Skeletal muscle tissue (tissue), 4 donors: ENCODE data around the gene TPCN1. TPM values are rescaled to one million over a fixed set of nuclear protein-coding genes. Genes with fewer than 3 reads are reported as not detected.

Source experiments
- H3K27ac ChIP-seq: one replicate; pipeline ENCODE4 v1.7.0; 2013; ENCODE audit warnings: mild to moderate bottlenecking, low read depth, low read length, inconsistent platforms
- H3K27me3 ChIP-seq, 3 donors: one replicate each; pipeline ENCODE4 v1.7.0; 2013; ENCODE audit warnings: low read length in 3 of 3; ENCODE audit not compliant: control insufficient read depth in 3 of 3, insufficient read depth in 3 of 3
- H3K36me3 ChIP-seq, 3 donors: one replicate each; pipeline ENCODE4 v1.7.0; 2013; ENCODE audit warnings: low read length in 3 of 3; ENCODE audit not compliant: control insufficient read depth in 3 of 3, insufficient read depth in 3 of 3
- H3K4me1 ChIP-seq, 3 donors: one replicate each; pipeline ENCODE4 v1.7.0; 2013; ENCODE audit warnings: low read length in 3 of 3, mild to moderate bottlenecking in 3 of 3; ENCODE audit not compliant: control insufficient read depth in 3 of 3, insufficient read depth in 3 of 3
- H3K4me3 ChIP-seq, 3 donors: one replicate each; pipeline ENCODE4 v1.7.0; 2013; ENCODE audit warnings: low read length in 3 of 3
- H3K9ac ChIP-seq, 3 donors: one replicate each; pipeline ENCODE4 v1.7.0; 2013; ENCODE audit warnings: low read length in 3 of 3, mild to moderate bottlenecking in 3 of 3, moderate library complexity in 2 of 3, low read depth in 1 of 3
- H3K9me3 ChIP-seq, 3 donors: one replicate each; pipeline ENCODE4 v1.7.0; 2013; ENCODE audit warnings: low read length in 3 of 3; ENCODE audit not compliant: control insufficient read depth in 3 of 3
- total RNA-seq: library from RNA; depleted of rRNA; stranded (reverse); fragments of >200 nt; gene quantifications from one replicate; pipeline ENCODE4 v1.2.3, GENCODE V29; 2014
- donor health status: Osteomylitis.

Gene TPCN1
- total RNA-seq, 1 donor from 2014 or later = 11.0 TPM

GRCh38 chr12:113322343-113322742 lies 101.1 kb downstream of the TPCN1 start:
- Histone ChIP-seq H3K9ac (no peak overlapping the region), H3K27ac (no peak overlapping the region), H3K9me3 (no peaks in the 10 kb centered on the region), H3K36me3 (peaks cover 29 to 47% (median 37%) of the 10 kb centered on the region in 3 donors), H3K4me3 (no peak overlapping the region), H3K4me1 (peaks cover 11 to 14% (median 14%) of the 10 kb centered on the region in 3 donors), H3K27me3 (no peaks in the 10 kb centered on the region)

DNA sequence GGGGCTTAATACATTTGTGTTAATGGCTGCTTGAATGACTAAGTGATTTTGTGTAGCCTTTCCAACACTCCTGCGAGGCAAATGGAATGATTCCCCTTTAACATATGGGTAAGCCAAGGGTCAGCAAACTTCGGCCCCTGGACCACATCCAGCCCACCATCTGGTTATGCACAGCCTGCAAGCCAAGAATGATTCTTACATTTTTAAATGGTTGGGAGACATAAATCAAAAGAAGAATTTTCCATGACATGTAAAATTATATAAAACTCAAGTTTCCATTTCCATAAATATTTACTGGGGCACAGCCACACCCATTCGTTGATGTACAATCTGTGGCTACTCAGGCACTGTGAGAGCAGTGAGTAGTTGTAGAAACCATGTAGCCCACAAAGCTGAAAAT lies 104.7 kb downstream of the TPCN1 start:
- Histone ChIP-seq H3K36me3 (peaks cover 10 to 27% (median 18%) of the 10 kb centered on the region in 3 donors), H3K27me3 (no peaks in the 10 kb centered on the region), H3K27ac (peak overlapping the region; percentile 75), H3K9me3 (no peaks in the 10 kb centered on the region), H3K9ac (peak overlapping the region in 1 of 3 donors; percentile 1), H3K4me3 (no peak overlapping the region), H3K4me1 (peaks cover 11 to 17% (median 15%) of the 10 kb centered on the region in 3 donors)

DNA sequence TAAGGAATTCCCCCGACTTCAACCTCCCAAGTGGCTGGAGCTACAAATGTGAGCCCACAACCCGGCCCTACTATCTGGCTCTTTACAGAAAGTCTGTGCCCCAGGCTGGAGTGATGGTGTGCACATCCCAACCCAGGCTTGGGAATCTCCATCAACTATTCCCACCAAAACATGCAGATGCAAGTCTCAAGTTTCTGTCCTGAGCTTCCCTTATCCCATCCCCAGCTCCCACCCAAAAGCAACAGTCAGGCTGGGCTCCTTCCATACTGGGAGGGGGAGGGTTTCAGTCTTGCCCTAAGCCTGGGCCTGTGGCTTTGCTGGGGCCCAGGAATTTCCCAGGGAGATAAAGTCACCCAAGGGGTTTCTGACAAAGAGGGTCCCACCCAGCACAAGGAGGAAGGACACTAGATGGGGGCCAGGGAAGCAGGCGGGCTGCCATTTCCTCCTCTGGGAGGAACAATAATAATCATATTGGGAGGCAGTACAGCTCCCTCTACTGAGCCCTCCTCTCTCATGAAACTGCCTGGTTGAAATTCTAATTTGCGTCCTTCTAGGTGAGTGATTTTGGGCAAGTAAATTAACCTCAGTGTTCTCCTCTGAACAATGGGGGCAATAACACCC lies 105.6 kb downstream of the TPCN1 start:
- peak overlapping the region; percentile 75 for H3K27ac ChIP-seq
- H3K27me3 ChIP-seq = no peaks in the 10 kb centered on the region
- peak overlapping the region in 1 of 3 donors; percentile 33 for H3K9ac ChIP-seq
- no peaks in the 10 kb centered on the region for H3K9me3 ChIP-seq
- peaks cover 13 to 29% (median 19%) of the 10 kb centered on the region in 3 donors for H3K36me3 ChIP-seq
- H3K4me1 ChIP-seq = peaks cover 11 to 17% (median 15%) of the 10 kb centered on the region in 3 donors
- no peak overlapping the region for H3K4me3 ChIP-seq

- no peaks in the 10 kb centered on the region for H3K9me3 ChIP-seq
- H3K4me3 ChIP-seq = no peak overlapping the region
- no peaks in the 10 kb centered on the region for H3K27me3 ChIP-seq
- H3K27ac ChIP-seq = no peak overlapping the region
- H3K9ac ChIP-seq = no peak overlapping the region
- H3K36me3 ChIP-seq = peaks cover 16 to 24% (median 23%) of the 10 kb centered on the region in 3 donors
- peaks cover 16 to 24% (median 24%) of the 10 kb centered on the region in 3 donors for H3K4me1 ChIP-seq
Observed at GRCh38 chr12:113328368-113328889, 107.2 kb downstream of the TPCN1 start.

DNA sequence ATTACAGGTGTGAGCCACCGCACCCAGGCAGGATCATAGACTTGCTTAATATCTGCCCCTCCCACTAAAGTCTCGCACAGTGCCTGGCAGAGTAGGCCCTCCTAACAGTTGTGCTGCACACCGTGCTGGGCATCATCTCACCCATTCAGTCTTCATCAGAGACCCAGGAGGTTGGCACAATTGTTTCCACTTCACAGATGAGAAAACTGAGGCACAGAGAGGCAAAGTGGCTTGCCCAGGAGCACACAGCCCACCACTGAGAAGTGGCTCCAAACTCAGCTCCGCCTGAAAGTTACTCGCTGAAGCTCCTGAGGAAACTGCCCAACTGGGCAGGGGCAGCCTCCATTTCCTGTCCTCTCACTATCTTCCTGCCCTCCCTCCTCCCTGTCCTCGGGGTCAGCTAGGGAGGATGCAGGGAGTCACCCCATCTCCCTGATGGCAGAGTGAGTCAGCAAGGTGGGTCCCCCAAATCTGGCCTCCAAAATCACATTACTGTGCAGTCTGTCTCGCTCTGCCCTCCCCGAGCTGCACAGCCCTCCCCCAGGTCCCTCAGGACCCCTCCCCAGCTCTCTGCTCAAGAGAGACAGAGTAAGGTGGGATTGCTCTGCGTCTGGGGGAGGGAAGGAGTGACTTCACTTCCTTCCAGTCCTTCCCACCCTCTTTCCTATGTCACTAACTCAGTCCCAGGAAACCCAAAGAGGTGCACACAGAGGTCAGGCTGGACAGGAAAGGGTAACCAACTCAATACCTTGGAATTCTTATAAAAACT lies 107.9 kb downstream of the TPCN1 start:
- H3K4me1 ChIP-seq = peaks cover 21 to 29% (median 29%) of the 10 kb centered on the region in 3 donors
- H3K27me3 ChIP-seq = no peaks in the 10 kb centered on the region
- H3K4me3 ChIP-seq = no peak overlapping the region
- H3K9ac ChIP-seq = no peak overlapping the region
- peaks cover 16 to 24% (median 23%) of the 10 kb centered on the region in 3 donors for H3K36me3 ChIP-seq
- no peak overlapping the region for H3K27ac ChIP-seq
- H3K9me3 ChIP-seq = no peaks in the 10 kb centered on the region

DNA sequence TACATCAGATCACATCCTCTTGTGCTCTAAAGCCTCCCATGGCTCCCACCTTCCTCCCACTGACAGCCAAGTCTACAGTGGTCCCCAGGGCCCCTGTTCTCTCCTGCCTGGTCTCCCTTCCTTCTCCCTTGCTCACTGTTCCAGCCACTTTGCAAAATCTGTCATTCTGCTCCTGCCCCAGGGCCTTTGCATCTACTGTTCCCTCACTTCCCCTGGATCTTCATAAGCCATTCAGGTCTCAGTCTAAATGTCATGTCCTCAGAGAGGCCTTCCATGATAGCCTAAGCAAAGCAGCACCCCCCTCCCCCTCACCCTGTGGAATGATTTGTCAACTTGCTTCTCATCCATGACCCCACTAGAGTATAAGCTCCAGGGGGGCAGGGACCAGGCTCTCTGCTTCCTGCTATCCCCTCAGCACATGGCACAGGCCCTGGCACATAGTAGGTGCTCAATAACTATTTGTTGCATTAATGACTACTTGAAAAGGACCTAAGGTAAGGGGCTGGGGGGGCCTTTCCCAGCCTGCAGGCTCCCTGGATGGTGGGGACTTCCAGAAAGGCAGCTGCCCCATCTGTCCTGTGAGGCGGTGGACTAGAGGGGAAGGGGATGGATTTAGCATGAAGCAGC lies 108.6 kb downstream of the TPCN1 start:
- H3K27ac ChIP-seq = no peak overlapping the region

DNA sequence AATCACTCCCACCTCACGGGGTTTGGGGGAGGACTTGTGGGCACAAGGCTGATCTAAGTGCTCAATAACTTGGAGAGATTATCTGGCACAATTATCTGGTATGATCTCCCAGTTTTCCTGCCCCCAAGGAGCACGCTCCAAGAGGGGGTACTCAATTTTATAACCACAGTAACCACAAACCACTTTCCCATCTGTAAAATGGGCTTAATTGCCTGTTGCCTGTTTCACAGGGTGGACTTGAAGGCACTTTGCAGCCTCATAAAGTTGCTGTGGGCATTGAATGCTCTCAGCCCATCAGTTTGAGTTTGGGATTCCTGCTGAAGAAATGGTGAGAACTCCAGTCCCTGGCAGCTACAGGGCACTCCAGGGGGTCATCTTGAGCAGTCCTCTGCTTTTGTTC lies 109.2 kb downstream of the TPCN1 start:
- peaks cover 16 to 24% (median 23%) of the 10 kb centered on the region in 3 donors for H3K36me3 ChIP-seq
- H3K4me1 ChIP-seq = peaks cover 28 to 37% (median 35%) of the 10 kb centered on the region in 3 donors

More for the DNA sequence above, 108.6 kb downstream of the TPCN1 start:
- Histone ChIP-seq H3K9ac (no peak overlapping the region), H3K36me3 (peaks cover 16 to 24% (median 23%) of the 10 kb centered on the region in 3 donors), H3K9me3 (no peaks in the 10 kb centered on the region), H3K4me1 (peaks cover 26 to 35% (median 33%) of the 10 kb centered on the region in 3 donors), H3K4me3 (no peak overlapping the region), H3K27me3 (no peaks in the 10 kb centered on the region)

GRCh38 chr12:113332688-113333417 lies 111.6 kb downstream of the TPCN1 start:
- peaks cover 18 to 25% (median 19%) of the 10 kb centered on the region in 3 donors for H3K4me1 ChIP-seq
- peak overlapping the region; percentile 58 to 97 (median 93) for H3K4me3 ChIP-seq
- H3K9ac ChIP-seq = peak overlapping the region in 2 of 3 donors; percentile 16 to 53
- peaks cover 16 to 24% (median 23%) of the 10 kb centered on the region in 3 donors for H3K36me3 ChIP-seq
- no peaks in the 10 kb centered on the region for H3K9me3 ChIP-seq
- H3K27me3 ChIP-seq = no peaks in the 10 kb centered on the region
- H3K27ac ChIP-seq = peak overlapping the region; percentile 7

More for the DNA sequence above, 109.2 kb downstream of the TPCN1 start:
- no peaks in the 10 kb centered on the region for H3K27me3 ChIP-seq
- H3K9me3 ChIP-seq = no peaks in the 10 kb centered on the region
- H3K27ac ChIP-seq = no peak overlapping the region
- no peak overlapping the region for H3K4me3 ChIP-seq
- H3K9ac ChIP-seq = no peak overlapping the region

DNA sequence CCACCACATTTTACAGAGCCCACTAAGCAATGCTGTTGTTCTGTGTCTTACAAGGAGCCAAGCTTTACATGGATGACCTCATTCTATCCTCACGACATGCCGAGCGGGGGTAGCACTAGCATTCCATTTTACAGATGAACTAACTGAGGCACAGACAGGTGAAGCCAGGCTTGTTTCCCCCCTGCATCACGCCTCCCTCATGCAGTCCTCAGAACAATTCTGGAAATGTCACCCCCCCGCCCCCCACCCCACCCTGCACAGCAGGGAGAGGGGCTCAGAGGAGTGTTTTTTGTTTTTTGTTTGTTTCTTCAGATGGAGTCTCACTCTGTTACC lies 112.1 kb downstream of the TPCN1 start:
- peaks cover 16 to 24% (median 23%) of the 10 kb centered on the region in 3 donors for H3K36me3 ChIP-seq
- H3K27me3 ChIP-seq = no peaks in the 10 kb centered on the region
- peak overlapping the region in 1 of 3 donors; percentile 16 for H3K9ac ChIP-seq
- no peaks in the 10 kb centered on the region for H3K9me3 ChIP-seq
- H3K27ac ChIP-seq = no peak overlapping the region
- H3K4me1 ChIP-seq = peaks cover 18 to 22% (median 19%) of the 10 kb centered on the region in 3 donors
- H3K4me3 ChIP-seq = peak overlapping the region; percentile 58 to 97 (median 93)
